Measurements from ENCODE around the gene FUZ. TPM values are rescaled to one million over a fixed set of nuclear protein-coding genes. Genes with fewer than 3 reads are reported as not detected.

Gene FUZ
- total RNA-seq, 4 donors from 2014 or later: 19.0 to 31.7 (median 26.8) TPM

GRCh38 chr19:49845414-49845813, 32.3 kb upstream of the FUZ start:
- no peak overlapping the region for H3K27ac ChIP-seq
- H3K27me3 ChIP-seq: no peaks in the 10 kb centered on the region
- peaks cover 0 to 20% (median 0%) of the 10 kb centered on the region in 3 donors for H3K36me3 ChIP-seq
- H3K9me3 ChIP-seq: peaks cover 0 to 5% (median 1%) of the 10 kb centered on the region in 4 donors
- no peak overlapping the region for H3K4me3 ChIP-seq
- no peak for TF ChIP-seq EP300 (IDR thresholded peaks at IDR 0.05)
- TF ChIP-seq POLR2A (IDR thresholded peaks at IDR 0.05): no peak
- TF ChIP-seq, protein P1, sequence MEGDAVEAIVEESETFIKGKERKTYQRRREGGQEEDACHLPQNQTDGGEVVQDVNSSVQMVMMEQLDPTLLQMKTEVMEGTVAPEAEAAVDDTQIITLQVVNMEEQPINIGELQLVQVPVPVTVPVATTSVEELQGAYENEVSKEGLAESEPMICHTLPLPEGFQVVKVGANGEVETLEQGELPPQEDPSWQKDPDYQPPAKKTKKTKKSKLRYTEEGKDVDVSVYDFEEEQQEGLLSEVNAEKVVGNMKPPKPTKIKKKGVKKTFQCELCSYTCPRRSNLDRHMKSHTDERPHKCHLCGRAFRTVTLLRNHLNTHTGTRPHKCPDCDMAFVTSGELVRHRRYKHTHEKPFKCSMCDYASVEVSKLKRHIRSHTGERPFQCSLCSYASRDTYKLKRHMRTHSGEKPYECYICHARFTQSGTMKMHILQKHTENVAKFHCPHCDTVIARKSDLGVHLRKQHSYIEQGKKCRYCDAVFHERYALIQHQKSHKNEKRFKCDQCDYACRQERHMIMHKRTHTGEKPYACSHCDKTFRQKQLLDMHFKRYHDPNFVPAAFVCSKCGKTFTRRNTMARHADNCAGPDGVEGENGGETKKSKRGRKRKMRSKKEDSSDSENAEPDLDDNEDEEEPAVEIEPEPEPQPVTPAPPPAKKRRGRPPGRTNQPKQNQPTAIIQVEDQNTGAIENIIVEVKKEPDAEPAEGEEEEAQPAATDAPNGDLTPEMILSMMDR (IDR thresholded peaks at IDR 0.05): no peak
- peaks cover 0 to 6% (median 5%) of the 10 kb centered on the region in 4 donors for H3K4me1 ChIP-seq
- WGBS, 2 donors: 55 to 62% methylated on average over 3 of the region's 3 CpGs
- no peak for DNase-seq (ENCODE audit: low spot score in 2 of 2)

- H3K4me1 ChIP-seq: peaks cover 0 to 4% (median 0%) of the 10 kb centered on the region in 4 donors
- H3K27ac ChIP-seq: no peak overlapping the region
- WGBS, 2 donors: 75 to 83% methylated on average over 16 to 18 of the region's 18 CpGs
- no peak for DNase-seq (ENCODE audit: low spot score in 2 of 2)
- H3K9me3 ChIP-seq: peaks cover 0 to 3% (median 1%) of the 10 kb centered on the region in 4 donors
- H3K36me3 ChIP-seq: peaks cover 0 to 28% (median 0%) of the 10 kb centered on the region in 3 donors
- no peaks in the 10 kb centered on the region for H3K27me3 ChIP-seq
- TF ChIP-seq EP300 (IDR thresholded peaks at IDR 0.05): no peak
- TF ChIP-seq, protein P1 (IDR thresholded peaks at IDR 0.05): no peak
- TF ChIP-seq POLR2A (IDR thresholded peaks at IDR 0.05): no peak
- H3K4me3 ChIP-seq: no peak overlapping the region
Observed at GRCh38 chr19:49844138-49845095, 31.3 kb upstream of the FUZ start.

DNA sequence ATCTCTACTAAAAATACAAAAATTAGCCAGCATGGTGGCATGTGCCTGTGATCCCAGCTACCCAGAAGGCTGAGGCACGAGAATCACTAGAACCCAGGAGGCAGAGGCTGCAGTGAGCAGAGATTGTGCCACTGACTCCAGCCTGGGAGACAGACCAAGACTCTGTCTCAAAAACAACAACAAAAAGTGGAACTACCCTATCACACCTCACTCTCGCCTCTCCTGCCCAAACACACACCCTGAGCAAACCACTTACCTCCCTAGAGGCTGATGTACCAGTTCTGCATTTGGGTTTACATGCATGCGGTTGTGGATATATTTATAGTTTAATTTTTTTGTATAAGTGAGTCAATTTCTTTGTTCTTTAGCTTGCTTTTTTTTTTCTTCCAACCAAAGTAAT, 30.2 kb upstream of the FUZ start:
- peaks cover 0 to 40% (median 0%) of the 10 kb centered on the region in 3 donors for H3K36me3 ChIP-seq
- TF ChIP-seq EP300 (IDR thresholded peaks at IDR 0.05) (no peak), POLR2A (IDR thresholded peaks at IDR 0.05) (no peak)
- TF ChIP-seq, protein P1 (IDR thresholded peaks at IDR 0.05): no peak
- no peak overlapping the region for H3K27ac ChIP-seq
- 84 to 94% methylated on average over 3 of the region's 3 CpGs for WGBS, 2 donors
- no peaks in the 10 kb centered on the region for H3K27me3 ChIP-seq
- no peak for DNase-seq (ENCODE audit: low spot score in 2 of 2)
- H3K4me1 ChIP-seq: peaks cover 0 to under 1% (median 0%) of the 10 kb centered on the region in 4 donors
- no peak overlapping the region for H3K4me3 ChIP-seq
- H3K9me3 ChIP-seq: no peaks in the 10 kb centered on the region

- Histone ChIP-seq H3K4me3 (no peak overlapping the region), H3K27me3 (no peaks in the 10 kb centered on the region), H3K36me3 (peaks cover 0 to 64% (median 6%) of the 10 kb centered on the region in 3 donors), H3K9me3 (no peaks in the 10 kb centered on the region), H3K4me1 (no peaks in the 10 kb centered on the region), H3K27ac (no peak overlapping the region)
- no peak for DNase-seq (ENCODE audit: low spot score in 2 of 2)
- 84 to 88% methylated on average over 17 of the region's 17 CpGs for WGBS, 2 donors
- no peak for TF ChIP-seq EP300 (IDR thresholded peaks at IDR 0.05)
- TF ChIP-seq, protein P1 (IDR thresholded peaks at IDR 0.05): no peak
- no peak for TF ChIP-seq POLR2A (IDR thresholded peaks at IDR 0.05)
Observed at GRCh38 chr19:49840736-49841249, 27.7 kb upstream of the FUZ start.

- Histone ChIP-seq H3K4me3 (no peak overlapping the region), H3K9me3 (no peaks in the 10 kb centered on the region), H3K27ac (no peak overlapping the region), H3K4me1 (no peaks in the 10 kb centered on the region), H3K27me3 (no peaks in the 10 kb centered on the region), H3K36me3 (peaks cover 0 to 69% (median 11%) of the 10 kb centered on the region in 3 donors)
- TF ChIP-seq POLR2A (IDR thresholded peaks at IDR 0.05) (no peak), EP300 (IDR thresholded peaks at IDR 0.05) (no peak)
- TF ChIP-seq, protein P1 (IDR thresholded peaks at IDR 0.05): no peak
- WGBS, 2 donors: 81 to 86% methylated on average over 11 of the region's 11 CpGs
- no peak for DNase-seq (ENCODE audit: low spot score in 2 of 2)
Observed at GRCh38 chr19:49840321-49840720, 27.2 kb upstream of the FUZ start.
